Measurements from ENCODE around the gene ABCB7. TPM values are rescaled to one million over a fixed set of nuclear protein-coding genes. Genes with fewer than 3 reads are reported as not detected.

ABCB7 gene
- total and polyA plus RNA-seq, 2 of the 4 experiments (the other 2 are of a cell fraction) = 9.3 to 15.8 TPM

DNA sequence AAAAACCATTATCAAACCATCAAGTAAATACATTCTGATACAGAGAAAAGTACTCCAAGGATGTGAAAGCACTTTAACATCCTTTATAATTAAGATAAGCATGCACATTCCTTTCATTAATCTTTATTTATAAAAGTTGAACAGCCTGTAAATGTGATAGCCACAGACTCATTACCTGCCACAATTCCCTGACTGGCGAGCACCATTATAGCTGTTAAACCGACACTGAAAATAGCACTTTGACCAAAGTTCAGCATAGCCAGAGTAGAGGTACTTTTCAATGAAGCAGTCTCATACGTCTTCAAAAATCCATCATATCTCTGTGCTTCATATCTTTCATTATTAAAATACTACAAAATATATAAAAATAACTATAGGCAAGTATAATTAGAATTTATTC lies 84.7 kb downstream of the ABCB7 start:
- in situ Hi-C loops (cut with MboI; ENCODE audit: low sequenced_read_pairs) = no loop called here
- Histone ChIP-seq H3K56ac (ENCODE audit: extremely low read depth, insufficient read depth, low read length) (no peak overlapping the region), H2AFZ (replicated peaks; ENCODE audit: low read length, poor library complexity) (no peak overlapping the region), H4K5ac (ENCODE audit: low read depth, low read length) (no peak overlapping the region), H3K9ac (ENCODE audit: low read depth, low read length) (no peak overlapping the region), H2BK15ac (ENCODE audit: low read depth, low read length) (no peak overlapping the region), H2AK5ac (ENCODE audit: low read depth, low read length) (no peak overlapping the region), H3K23ac (ENCODE audit: low read depth, low read length) (no peak overlapping the region), H3K27me3 (ENCODE audit: control insufficient read depth, insufficient read depth, low read length) (no peaks in the 10 kb centered on the region; the same call in 1 of the 2 replicates), H2AK9ac (replicated peaks; ENCODE audit: low read depth, low read length, poor library complexity) (no peak overlapping the region), H4K91ac (ENCODE audit: insufficient read depth, low read depth, low read length) (no peak overlapping the region), H4K8ac (ENCODE audit: low read depth in 2 of 2, low read length in 2 of 2) (no peak overlapping the region), H3K27ac (ENCODE audit: insufficient read depth, low read length) (no peak overlapping the region), H2BK120ac (ENCODE audit: low read depth, low read length) (no peak overlapping the region), H4K20me1 (ENCODE audit: insufficient read depth, low read length) (no peaks in the 10 kb centered on the region), H3K4me1 (ENCODE audit: control insufficient read depth, insufficient read depth, low read length) (no peaks in the 10 kb centered on the region), H3K4me3 (ENCODE audit: insufficient read depth, low read depth, low read length) (no peak overlapping the region), H3K4ac (ENCODE audit: low read depth, low read length) (no peak overlapping the region), H2BK5ac (ENCODE audit: low read depth, low read length, poor library complexity, severe bottlenecking) (no peak overlapping the region), H3K4me2 (ENCODE audit: low read depth, low read length) (no peak overlapping the region), H3K9me3 (ENCODE audit: control insufficient read depth, insufficient read depth, low read length) (no peaks in the 10 kb centered on the region), H3K36me3 (ENCODE audit: control insufficient read depth, insufficient read depth, low read length) (no peaks in the 10 kb centered on the region), H2BK20ac (ENCODE audit: low read depth, low read length) (no peak overlapping the region), H3K9me1 (ENCODE audit: insufficient read depth, low read length) (no peaks in the 10 kb centered on the region), H3K14ac (replicated peaks; ENCODE audit: low read depth, low read length) (no peak overlapping the region), H3K18ac (ENCODE audit: low read depth, low read length) (no peak overlapping the region), H3K79me1 (ENCODE audit: low read depth in 1 of 2, low read length in 2 of 2) (no peaks in the 10 kb centered on the region)
- TF ChIP-seq FOS (IDR thresholded peaks at IDR 0.05; ENCODE audit: low read depth, low read length) (no peak), RAD21 (IDR thresholded peaks at IDR 0.05; ENCODE audit: low read length) (no peak), RFX5 (IDR thresholded peaks at IDR 0.05; ENCODE audit: low read depth, low read length) (no peak), CHD1 (IDR thresholded peaks at IDR 0.05; ENCODE audit: low read depth, low read length) (no peak), SMC3 (IDR thresholded peaks at IDR 0.05; ENCODE audit: low read depth, low read length) (no peak), MAZ (IDR thresholded peaks at IDR 0.05; ENCODE audit: borderline replicate concordance, low read depth, low read length) (no peak), NFE2L2 (IDR thresholded peaks at IDR 0.05; ENCODE audit: low read depth, low read length) (no peak), CEBPB (IDR thresholded peaks at IDR 0.05; ENCODE audit: low read depth, low read length) (no peak), MXI1 (IDR thresholded peaks at IDR 0.05; ENCODE audit: borderline replicate concordance, low read depth, low read length) (no peak), BHLHE40 (IDR thresholded peaks at IDR 0.05; ENCODE audit: low read depth, low read length) (no peak), POLR2A (IDR thresholded peaks at IDR 0.05; ENCODE audit: low read depth, low read length) (no peak)
- TF ChIP-seq, protein P1, sequence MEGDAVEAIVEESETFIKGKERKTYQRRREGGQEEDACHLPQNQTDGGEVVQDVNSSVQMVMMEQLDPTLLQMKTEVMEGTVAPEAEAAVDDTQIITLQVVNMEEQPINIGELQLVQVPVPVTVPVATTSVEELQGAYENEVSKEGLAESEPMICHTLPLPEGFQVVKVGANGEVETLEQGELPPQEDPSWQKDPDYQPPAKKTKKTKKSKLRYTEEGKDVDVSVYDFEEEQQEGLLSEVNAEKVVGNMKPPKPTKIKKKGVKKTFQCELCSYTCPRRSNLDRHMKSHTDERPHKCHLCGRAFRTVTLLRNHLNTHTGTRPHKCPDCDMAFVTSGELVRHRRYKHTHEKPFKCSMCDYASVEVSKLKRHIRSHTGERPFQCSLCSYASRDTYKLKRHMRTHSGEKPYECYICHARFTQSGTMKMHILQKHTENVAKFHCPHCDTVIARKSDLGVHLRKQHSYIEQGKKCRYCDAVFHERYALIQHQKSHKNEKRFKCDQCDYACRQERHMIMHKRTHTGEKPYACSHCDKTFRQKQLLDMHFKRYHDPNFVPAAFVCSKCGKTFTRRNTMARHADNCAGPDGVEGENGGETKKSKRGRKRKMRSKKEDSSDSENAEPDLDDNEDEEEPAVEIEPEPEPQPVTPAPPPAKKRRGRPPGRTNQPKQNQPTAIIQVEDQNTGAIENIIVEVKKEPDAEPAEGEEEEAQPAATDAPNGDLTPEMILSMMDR (conservative IDR thresholded peaks at IDR 0.05; ENCODE audit: low read depth, low read length) = no peak
- TF ChIP-seq, protein P2, sequence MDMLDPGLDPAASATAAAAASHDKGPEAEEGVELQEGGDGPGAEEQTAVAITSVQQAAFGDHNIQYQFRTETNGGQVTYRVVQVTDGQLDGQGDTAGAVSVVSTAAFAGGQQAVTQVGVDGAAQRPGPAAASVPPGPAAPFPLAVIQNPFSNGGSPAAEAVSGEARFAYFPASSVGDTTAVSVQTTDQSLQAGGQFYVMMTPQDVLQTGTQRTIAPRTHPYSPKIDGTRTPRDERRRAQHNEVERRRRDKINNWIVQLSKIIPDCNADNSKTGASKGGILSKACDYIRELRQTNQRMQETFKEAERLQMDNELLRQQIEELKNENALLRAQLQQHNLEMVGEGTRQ (IDR thresholded peaks at IDR 0.05; ENCODE audit: low read depth, low read length) = no peak
- ChIA-PET POLR2A (ENCODE audit: unreplicated experiment) (no interaction called here), CTCF (no interaction called here)
- intact Hi-C loops (cut with micrococcal nuclease) = no loop called here
- DNase-seq = no peak
- dilution Hi-C loops (cut with HindIII; ENCODE audit: low sequenced_read_pairs, unreplicated experiment) = no loop called here
- no TSS peak for BruUV-seq (replicated peaks)
- no peak for ATAC-seq (ENCODE audit: low read depth)
- WGBS, 2 experiments (ENCODE audit: extremely low coverage in 2 of 2, insufficient read length in 1 of 2) = no CpG with 5 or more reads among the region's 3 CpGs

All from IMR-90 (cell line).